ENCODE measurements around the gene IARS2.
"Not testable (repeated sequence)": the region's sequence is repeated elsewhere in the genome, so short reads cannot be mapped to it uniquely, and the experiment has no call there.

IARS2 gene

DNA sequence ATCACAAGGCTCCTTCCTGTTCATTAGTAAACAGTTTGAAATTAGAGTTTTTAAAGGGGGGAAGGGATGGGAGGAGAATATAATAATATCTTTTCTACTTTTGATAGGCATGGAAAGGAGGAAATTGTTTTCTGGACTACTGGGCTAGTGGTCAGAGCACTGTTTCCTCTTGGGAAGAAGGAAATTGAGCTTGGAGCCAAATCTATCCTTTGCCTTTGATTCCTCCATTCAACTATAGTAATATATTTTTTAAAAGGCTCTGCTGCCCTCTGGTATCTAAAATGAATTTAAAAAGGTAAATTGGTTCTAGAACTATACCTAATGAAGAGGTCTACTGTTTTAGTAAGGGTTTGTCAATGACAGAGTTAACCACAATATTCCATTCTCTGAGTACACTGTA is 5.9 kb downstream of the IARS2 start:
- H3K4me3 Mint-ChIP-seq = no peak overlapping the region
- no peaks in the 10 kb centered on the region for H3K9me3 Mint-ChIP-seq
- H3K27me3 Mint-ChIP-seq (ENCODE audit: low read depth) = no peaks in the 10 kb centered on the region
- peaks cover 48% of the 10 kb centered on the region for H3K36me3 Mint-ChIP-seq (ENCODE audit: low read depth)
- H3K27ac Mint-ChIP-seq = no peak overlapping the region
- peaks cover 8% of the 10 kb centered on the region for H3K4me1 Mint-ChIP-seq
- TF ChIP-seq, protein P1, sequence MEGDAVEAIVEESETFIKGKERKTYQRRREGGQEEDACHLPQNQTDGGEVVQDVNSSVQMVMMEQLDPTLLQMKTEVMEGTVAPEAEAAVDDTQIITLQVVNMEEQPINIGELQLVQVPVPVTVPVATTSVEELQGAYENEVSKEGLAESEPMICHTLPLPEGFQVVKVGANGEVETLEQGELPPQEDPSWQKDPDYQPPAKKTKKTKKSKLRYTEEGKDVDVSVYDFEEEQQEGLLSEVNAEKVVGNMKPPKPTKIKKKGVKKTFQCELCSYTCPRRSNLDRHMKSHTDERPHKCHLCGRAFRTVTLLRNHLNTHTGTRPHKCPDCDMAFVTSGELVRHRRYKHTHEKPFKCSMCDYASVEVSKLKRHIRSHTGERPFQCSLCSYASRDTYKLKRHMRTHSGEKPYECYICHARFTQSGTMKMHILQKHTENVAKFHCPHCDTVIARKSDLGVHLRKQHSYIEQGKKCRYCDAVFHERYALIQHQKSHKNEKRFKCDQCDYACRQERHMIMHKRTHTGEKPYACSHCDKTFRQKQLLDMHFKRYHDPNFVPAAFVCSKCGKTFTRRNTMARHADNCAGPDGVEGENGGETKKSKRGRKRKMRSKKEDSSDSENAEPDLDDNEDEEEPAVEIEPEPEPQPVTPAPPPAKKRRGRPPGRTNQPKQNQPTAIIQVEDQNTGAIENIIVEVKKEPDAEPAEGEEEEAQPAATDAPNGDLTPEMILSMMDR (IDR thresholded peaks at IDR 0.05; ENCODE audit: unreplicated experiment in 3 of 3) = no peak

DNA sequence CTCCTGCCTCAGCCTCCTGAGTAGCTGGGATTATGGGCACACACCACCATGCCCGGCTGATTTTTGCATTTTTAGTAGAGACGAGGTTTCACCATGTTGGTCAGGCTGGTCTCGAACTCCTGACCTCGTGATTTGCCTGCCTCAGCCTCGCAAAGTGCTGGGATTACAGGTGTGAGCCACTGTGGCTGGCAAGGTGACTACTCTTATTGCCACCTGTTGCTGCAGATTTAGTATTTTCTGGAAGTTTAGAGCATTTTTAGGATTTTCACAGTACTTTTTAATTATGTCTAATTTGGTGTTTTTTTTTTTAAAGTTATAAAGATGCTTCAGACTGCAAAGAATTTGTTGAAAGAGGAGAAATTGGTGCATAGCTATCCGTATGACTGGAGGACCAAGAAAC is 16.5 kb downstream of the IARS2 start:
- peaks cover 65% of the 10 kb centered on the region for H3K36me3 Mint-ChIP-seq (ENCODE audit: low read depth)
- not testable (repeated sequence) for H3K27me3 Mint-ChIP-seq (ENCODE audit: low read depth); H3K27ac Mint-ChIP-seq; H3K4me1 Mint-ChIP-seq; H3K9me3 Mint-ChIP-seq; H3K4me3 Mint-ChIP-seq

DNA sequence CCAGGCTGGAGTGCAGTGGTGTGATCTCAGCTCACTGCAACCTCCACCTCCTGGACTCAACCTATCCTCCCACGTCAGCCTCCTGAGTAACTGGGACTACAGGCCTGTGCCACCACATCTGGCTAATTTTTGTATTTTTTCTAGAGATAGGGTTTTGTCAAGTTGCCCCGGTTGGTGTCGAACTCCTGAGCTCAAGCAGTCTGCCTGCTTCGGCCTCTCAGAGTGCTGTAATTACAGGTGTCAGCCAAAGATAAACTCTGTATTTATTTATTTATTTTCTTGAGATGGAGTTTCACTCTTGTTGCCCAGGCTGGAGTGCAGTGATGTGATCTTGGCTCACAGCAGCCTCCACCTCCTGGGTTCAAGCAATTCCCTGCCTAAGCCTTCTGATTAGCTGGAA is 18.7 kb downstream of the IARS2 start:
- not testable (repeated sequence) for H3K4me3 Mint-ChIP-seq; H3K27me3 Mint-ChIP-seq (ENCODE audit: low read depth); H3K27ac Mint-ChIP-seq; H3K9me3 Mint-ChIP-seq; H3K4me1 Mint-ChIP-seq
- peaks cover 56% of the 10 kb centered on the region for H3K36me3 Mint-ChIP-seq (ENCODE audit: low read depth)

DNA sequence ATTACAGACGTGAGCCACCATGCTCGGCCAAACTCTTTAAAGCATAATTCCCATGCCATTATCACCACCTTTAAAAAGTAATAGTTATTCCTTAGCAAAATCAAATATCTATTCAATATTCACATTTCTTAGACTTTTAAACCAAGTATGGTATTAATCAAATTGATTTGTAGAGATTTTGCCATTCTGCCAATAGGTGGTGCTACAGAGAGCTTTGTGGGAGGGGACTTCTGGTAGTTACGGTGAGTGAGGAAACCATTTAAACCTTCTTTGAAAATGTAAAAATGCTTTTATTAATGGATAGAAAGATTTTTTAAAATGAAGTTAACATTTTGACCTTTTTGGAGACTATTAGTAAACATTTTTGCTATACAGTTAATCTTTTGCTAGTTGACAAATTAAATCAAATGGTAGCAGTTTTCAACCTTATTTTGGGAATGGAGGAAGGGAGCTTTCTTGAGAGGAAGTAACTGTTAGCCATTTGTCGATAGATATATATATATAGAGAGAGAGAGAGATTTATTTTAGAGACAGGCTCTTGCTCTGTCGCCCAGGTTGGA is 19.3 kb downstream of the IARS2 start:
- H3K4me1 Mint-ChIP-seq = no peaks in the 10 kb centered on the region
- H3K27ac Mint-ChIP-seq = no peak overlapping the region
- no peaks in the 10 kb centered on the region for H3K27me3 Mint-ChIP-seq (ENCODE audit: low read depth)
- TF ChIP-seq, protein P1 (IDR thresholded peaks at IDR 0.05; ENCODE audit: unreplicated experiment in 3 of 3) = peak; percentile 19 to 45 (median 27)
- H3K9me3 Mint-ChIP-seq = no peaks in the 10 kb centered on the region
- H3K4me3 Mint-ChIP-seq = no peak overlapping the region
- peaks cover 52% of the 10 kb centered on the region for H3K36me3 Mint-ChIP-seq (ENCODE audit: low read depth)

DNA sequence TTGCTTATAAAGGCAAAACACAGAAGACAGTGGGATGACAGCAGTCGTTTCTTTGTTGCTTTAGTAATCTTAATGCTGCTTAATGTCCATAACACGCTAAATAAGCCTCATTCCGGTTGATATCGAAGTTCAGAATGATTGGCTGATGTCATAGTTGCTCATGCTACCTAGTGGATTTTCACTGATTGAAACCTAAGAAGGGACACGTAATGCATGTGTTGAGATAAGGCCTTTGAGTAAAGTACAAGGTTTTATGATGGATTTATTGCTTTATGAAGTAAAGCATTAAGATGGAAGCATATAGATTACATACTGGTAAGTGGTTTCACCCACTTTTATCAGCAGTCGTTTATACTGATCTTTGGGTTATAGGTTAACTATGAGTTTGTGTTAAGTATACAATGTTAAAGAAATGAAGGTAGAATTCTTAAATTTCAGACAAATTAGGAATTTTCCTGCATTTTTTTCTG is 25.1 kb downstream of the IARS2 start:
- Mint-ChIP-seq H3K4me3 (no peak overlapping the region), H3K4me1 (no peaks in the 10 kb centered on the region), H3K36me3 (ENCODE audit: low read depth) (peaks cover 24% of the 10 kb centered on the region), H3K9me3 (no peaks in the 10 kb centered on the region), H3K27me3 (ENCODE audit: low read depth) (no peaks in the 10 kb centered on the region), H3K27ac (no peak overlapping the region)
- TF ChIP-seq, protein P1 (IDR thresholded peaks at IDR 0.05; ENCODE audit: unreplicated experiment in 3 of 3) = no peak

DNA sequence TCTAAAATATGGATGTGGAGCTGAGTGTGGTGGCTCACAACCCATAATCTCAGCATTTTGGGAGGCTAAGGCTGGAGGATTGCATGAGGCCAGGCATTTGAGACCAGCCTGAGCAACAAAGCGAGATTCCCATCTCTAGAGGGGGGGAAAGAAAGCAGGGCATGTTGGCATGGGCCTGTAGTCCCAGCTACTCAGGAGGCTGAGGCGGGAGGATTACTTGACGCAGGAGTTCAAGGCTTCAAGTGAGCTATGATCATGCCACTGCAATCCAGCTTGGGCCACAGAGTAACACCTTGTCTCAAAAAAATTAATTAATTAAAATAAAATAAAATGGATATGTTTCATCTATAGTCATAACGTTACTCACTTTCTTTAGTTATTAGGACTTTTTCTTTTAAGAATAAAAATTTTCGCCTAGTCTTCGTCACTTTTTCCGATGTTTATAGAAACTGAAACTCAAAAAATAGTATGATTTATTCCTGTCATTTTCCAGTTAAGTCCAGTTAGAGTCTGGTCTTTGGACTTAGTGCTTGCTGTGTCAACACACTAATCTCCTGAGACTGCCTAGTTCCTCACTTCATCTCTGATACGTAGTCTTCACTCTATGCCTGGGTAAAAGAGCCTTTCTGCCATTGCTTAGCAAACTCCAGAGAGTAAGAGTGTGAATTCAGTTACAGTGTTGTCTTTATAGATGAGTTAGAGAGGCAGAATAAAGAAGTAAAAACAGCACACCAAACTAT is 28.0 kb downstream of the IARS2 start:
- H3K27me3 Mint-ChIP-seq (ENCODE audit: low read depth) = no peaks in the 10 kb centered on the region
- no peak overlapping the region for H3K4me3 Mint-ChIP-seq
- H3K9me3 Mint-ChIP-seq = no peaks in the 10 kb centered on the region
- peaks cover 23% of the 10 kb centered on the region for H3K36me3 Mint-ChIP-seq (ENCODE audit: low read depth)
- no peaks in the 10 kb centered on the region for H3K4me1 Mint-ChIP-seq
- TF ChIP-seq, protein P1 (IDR thresholded peaks at IDR 0.05; ENCODE audit: unreplicated experiment in 3 of 3) = no peak
- H3K27ac Mint-ChIP-seq = peak overlapping the region in 1 of 3 experiments; percentile 21

DNA sequence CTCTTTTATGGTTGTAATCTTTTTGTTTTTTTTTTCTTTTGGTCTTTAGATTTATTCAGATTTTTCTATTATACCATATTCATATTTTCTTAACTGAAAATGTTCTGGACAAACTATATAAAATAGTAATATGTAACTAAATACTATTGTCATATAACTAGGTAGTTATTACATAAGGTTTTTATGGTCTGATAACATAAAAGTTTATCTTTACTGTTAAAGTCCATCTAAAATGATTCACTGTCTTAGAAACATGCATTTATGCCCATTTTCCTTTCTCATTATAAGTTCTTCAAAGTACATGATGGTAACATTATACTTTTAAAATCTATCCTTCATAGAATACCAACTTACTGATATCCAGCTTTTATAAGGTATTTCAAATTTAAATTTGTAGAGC is 29.1 kb downstream of the IARS2 start:
- no peak overlapping the region for H3K4me3 Mint-ChIP-seq
- TF ChIP-seq, protein P1 (IDR thresholded peaks at IDR 0.05; ENCODE audit: unreplicated experiment in 3 of 3) = no peak
- H3K27me3 Mint-ChIP-seq (ENCODE audit: low read depth) = no peaks in the 10 kb centered on the region
- peaks cover 32% of the 10 kb centered on the region for H3K36me3 Mint-ChIP-seq (ENCODE audit: low read depth)
- H3K4me1 Mint-ChIP-seq = no peaks in the 10 kb centered on the region
- H3K9me3 Mint-ChIP-seq = no peaks in the 10 kb centered on the region
- H3K27ac Mint-ChIP-seq = no peak overlapping the region

Measured in nephron (organoid).